Astrocyte (in vitro differentiated cells and primary cell): ENCODE measurements around the gene GP9. TPM values are rescaled to one million over a fixed set of nuclear protein-coding genes. Genes with fewer than 3 reads are reported as not detected.
"Not testable (repeated sequence)": the region's sequence is repeated elsewhere in the genome, so short reads cannot be mapped to it uniquely, and the experiment has no call there.

Experiments
- DNase-seq: peaks from one replicate; pipeline ENCODE4 v3.0.0-alpha.2; 2010; ENCODE audit warnings: low read depth
- FAIRE-seq: peaks from 2 replicates; lab custom pipeline; 2011; peaks lifted over from hg19 to GRCh38; lab: Jason Lieb, UNC
- H2AFZ ChIP-seq: 2 replicates; pipeline ENCODE4 v1.6.0; 2012; ENCODE audit warnings: low read depth, low read length, inconsistent platforms
- H3K27ac ChIP-seq: 2 replicates; pipeline ENCODE4 v1.5.1; 2011; ENCODE audit warnings: low read depth, low read length, inconsistent platforms
- H3K27me3 ChIP-seq: 2 replicates; pipeline ENCODE4 v1.6.0; 2011; ENCODE audit warnings: low read length, inconsistent platforms; ENCODE audit not compliant: insufficient read depth
- H3K36me3 ChIP-seq: 2 replicates; pipeline ENCODE4 v1.5.1; 2011; ENCODE audit warnings: low read length, inconsistent platforms; ENCODE audit not compliant: insufficient read depth
- H3K4me1 ChIP-seq: 2 replicates; pipeline ENCODE4 v1.5.1; 2011; ENCODE audit warnings: low read length, inconsistent platforms; ENCODE audit not compliant: insufficient read depth
- H3K4me2 ChIP-seq: 2 replicates; pipeline ENCODE4 v1.6.0; 2012; ENCODE audit warnings: low read length, inconsistent platforms
- H3K4me3 ChIP-seq: 2 replicates; pipeline ENCODE4 v1.5.1; 2011; ENCODE audit warnings: low read depth, mild to moderate bottlenecking, low read length, inconsistent platforms; ENCODE audit not compliant: insufficient read depth
- H3K79me2 ChIP-seq: 2 replicates; pipeline ENCODE4 v1.6.0; 2012; ENCODE audit warnings: mild to moderate bottlenecking, low read length, inconsistent platforms; ENCODE audit not compliant: insufficient read depth
- H3K9ac ChIP-seq: 2 replicates; pipeline ENCODE4 v1.6.0; 2012; ENCODE audit warnings: mild to moderate bottlenecking, low read length, inconsistent platforms
- H3K9me3 ChIP-seq: 2 replicates; pipeline ENCODE4 v1.5.1; 2012; ENCODE audit warnings: low read depth, mild to moderate bottlenecking, low read length, inconsistent platforms; ENCODE audit not compliant: insufficient read depth
- H4K20me1 ChIP-seq: 2 replicates; pipeline ENCODE4 v1.6.0; 2012; ENCODE audit warnings: low read length, inconsistent platforms; ENCODE audit not compliant: insufficient read depth
- H3K27ac Mint-ChIP-seq: one replicate; pipeline ENCODE4 v1.8.0; 2021; ENCODE audit warnings: mild to moderate bottlenecking, mixed read lengths; ENCODE audit not compliant: unreplicated experiment
- H3K27me3 Mint-ChIP-seq: one replicate; pipeline ENCODE4 v1.8.0; 2021; ENCODE audit warnings: low read depth, mixed read lengths; ENCODE audit not compliant: unreplicated experiment
- H3K36me3 Mint-ChIP-seq: one replicate; pipeline ENCODE4 v1.8.0; 2021; ENCODE audit warnings: low read depth, mixed read lengths; ENCODE audit not compliant: unreplicated experiment
- H3K4me1 Mint-ChIP-seq: one replicate; pipeline ENCODE4 v1.8.0; 2021; ENCODE audit warnings: low read depth, mixed read lengths; ENCODE audit not compliant: unreplicated experiment
- H3K4me3 Mint-ChIP-seq: one replicate; pipeline ENCODE4 v1.8.0; 2021; ENCODE audit warnings: mild to moderate bottlenecking, moderate library complexity, mixed read lengths; ENCODE audit not compliant: unreplicated experiment
- H3K9me3 Mint-ChIP-seq: one replicate; pipeline ENCODE4 v1.8.0; 2021; ENCODE audit warnings: mild to moderate bottlenecking, mixed read lengths; ENCODE audit not compliant: unreplicated experiment
- CTCF ChIP-seq: IDR thresholded peaks from 2 replicates; pipeline ENCODE4 v1.5.1; 2011; ENCODE audit warnings: low read depth, mild to moderate bottlenecking, inconsistent platforms, low read length, moderate library complexity; ENCODE audit not compliant: insufficient read depth
- EZH2 ChIP-seq: IDR thresholded peaks from 2 replicates; pipeline ENCODE4 v1.6.1; 2012; ENCODE audit warnings: mild to moderate bottlenecking, low read length, inconsistent platforms; ENCODE audit not compliant: insufficient read depth
- total RNA-seq: library from RNA; stranded (reverse); gene quantifications from 2 replicates; pipeline ENCODE4 v1.2.1, GENCODE V29; 2021

Gene GP9
- total RNA-seq, 1 donor from 2014 or later, result not detected

DNA sequence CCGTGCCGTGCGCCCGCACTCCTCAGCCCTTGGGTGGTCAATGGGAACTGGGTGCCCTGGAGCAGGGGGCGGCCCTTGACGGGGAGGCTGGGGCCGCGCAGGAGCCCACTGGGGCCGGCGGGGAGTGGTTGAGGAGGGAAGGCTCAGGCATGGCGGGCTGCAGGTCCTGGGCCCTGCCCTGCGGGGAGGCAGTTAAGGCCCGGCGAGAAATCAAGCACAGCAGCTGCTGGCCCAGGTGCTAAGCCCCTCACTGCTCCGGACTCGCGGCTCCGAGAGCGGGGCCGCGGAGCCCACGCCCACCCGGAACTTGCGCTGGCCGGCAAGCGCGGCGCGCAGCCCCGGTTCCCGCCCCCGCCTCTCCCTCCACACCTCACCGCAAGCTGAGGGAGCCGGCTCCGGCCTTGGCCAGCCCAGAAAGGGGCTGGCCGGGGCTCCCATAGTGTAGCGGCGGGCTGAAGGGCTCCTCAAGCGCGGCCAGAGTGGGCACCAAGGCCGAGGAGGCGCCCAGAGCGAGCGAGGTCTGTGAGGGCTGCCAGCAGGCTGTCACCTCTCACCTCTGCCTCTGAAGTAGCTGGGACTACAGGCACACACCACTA, 7.8 kb downstream of the GP9 start:
- TF ChIP-seq EZH2 (no peak), CTCF (no peak)
- no peak overlapping the region for H3K4me3 Mint-ChIP-seq
- FAIRE-seq (no peak), DNase-seq (no peak)
- no peak overlapping the region for H3K9ac ChIP-seq
- H3K27ac ChIP-seq, result no peak overlapping the region
- H3K36me3 Mint-ChIP-seq, result no peaks in the 10 kb centered on the region
- no peaks in the 10 kb centered on the region for H4K20me1 ChIP-seq
- no peaks in the 10 kb centered on the region for H3K4me1 ChIP-seq
- no peak overlapping the region for H3K4me3 ChIP-seq
- no peaks in the 10 kb centered on the region for H3K9me3 ChIP-seq
- H3K9me3 Mint-ChIP-seq, result peaks cover 3% of the 10 kb centered on the region
- H3K27me3 ChIP-seq, result no peaks in the 10 kb centered on the region
- no peaks in the 10 kb centered on the region for H3K36me3 ChIP-seq
- peaks cover 33% of the 10 kb centered on the region for H3K27me3 Mint-ChIP-seq
- no peak overlapping the region for H3K27ac Mint-ChIP-seq
- no peaks in the 10 kb centered on the region for H3K4me1 Mint-ChIP-seq
- H2AFZ ChIP-seq, result peak overlapping the region; percentile 59
- no peaks in the 10 kb centered on the region for H3K79me2 ChIP-seq
- peak overlapping the region; percentile 73 for H3K4me2 ChIP-seq

- not testable (repeated sequence) for H2AFZ ChIP-seq, H4K20me1 ChIP-seq, FAIRE-seq, H3K27me3 ChIP-seq, H3K79me2 ChIP-seq, H3K9me3 Mint-ChIP-seq, H3K4me1 Mint-ChIP-seq, H3K4me3 ChIP-seq, DNase-seq, H3K9ac ChIP-seq, H3K4me3 Mint-ChIP-seq, H3K4me1 ChIP-seq, H3K4me2 ChIP-seq, H3K36me3 ChIP-seq, H3K27ac ChIP-seq, H3K27ac Mint-ChIP-seq, H3K9me3 ChIP-seq, H3K36me3 Mint-ChIP-seq
- H3K27me3 Mint-ChIP-seq, result peaks cover 30% of the 10 kb centered on the region
These were observed 8.9 kb downstream of the GP9 start for GRCh38 chr3:129069313-129070085.

GRCh38 chr3:129070086-129070885, 9.7 kb downstream of the GP9 start:
- no peak overlapping the region for H3K9ac ChIP-seq
- no peaks in the 10 kb centered on the region for H3K9me3 ChIP-seq
- no peak overlapping the region for H3K4me3 Mint-ChIP-seq
- H3K4me2 ChIP-seq, result no peak overlapping the region
- H3K9me3 Mint-ChIP-seq, result peaks cover 4% of the 10 kb centered on the region
- DNase-seq, result no peak
- no peaks in the 10 kb centered on the region for H3K36me3 ChIP-seq
- H3K27ac ChIP-seq, result no peak overlapping the region
- no peaks in the 10 kb centered on the region for H3K4me1 Mint-ChIP-seq
- H4K20me1 ChIP-seq, result no peaks in the 10 kb centered on the region
- no peak for TF ChIP-seq CTCF
- TF ChIP-seq EZH2, result no peak
- H3K36me3 Mint-ChIP-seq, result no peaks in the 10 kb centered on the region
- no peaks in the 10 kb centered on the region for H3K27me3 ChIP-seq
- no peak overlapping the region for H3K27ac Mint-ChIP-seq
- H3K79me2 ChIP-seq, result no peaks in the 10 kb centered on the region
- H3K4me1 ChIP-seq, result no peaks in the 10 kb centered on the region
- H3K27me3 Mint-ChIP-seq, result peaks cover 22% of the 10 kb centered on the region
- no peak for FAIRE-seq
- H2AFZ ChIP-seq, result no peak overlapping the region
- H3K4me3 ChIP-seq, result no peak overlapping the region
